GM06990 (cell line): Measurements from ENCODE around the gene CMTM1.

Experiments used
- DNase-seq: peaks from one replicate; pipeline ENCODE4 v3.0.0-alpha.2; 2011; ENCODE audit not compliant: insufficient read length; ENCODE audit errors: extremely low read depth
- H3K27me3 ChIP-seq: replicated peaks from 2 replicates; pipeline ENCODE4 v1.6.0; 2011; ENCODE audit warnings: low read length; ENCODE audit not compliant: control insufficient read depth, insufficient read depth
- H3K36me3 ChIP-seq: 2 replicates; pipeline ENCODE4 v1.5.1; 2011; ENCODE audit warnings: low read length; ENCODE audit not compliant: control insufficient read depth, insufficient read depth
- H3K4me3 ChIP-seq: replicated peaks from 2 replicates; pipeline ENCODE4 v1.5.1; 2011; ENCODE audit warnings: low read depth, mild to moderate bottlenecking, control low read depth, low read length
- TF ChIP-seq, protein P1 (sequence below): IDR thresholded peaks from 2 replicates; pipeline ENCODE4 v1.5.1; 2011; ENCODE audit warnings: low read length, control low read depth, mild to moderate bottlenecking, inconsistent platforms; ENCODE audit not compliant: insufficient read depth, poor library complexity, severe bottlenecking

CMTM1 gene

DNA sequence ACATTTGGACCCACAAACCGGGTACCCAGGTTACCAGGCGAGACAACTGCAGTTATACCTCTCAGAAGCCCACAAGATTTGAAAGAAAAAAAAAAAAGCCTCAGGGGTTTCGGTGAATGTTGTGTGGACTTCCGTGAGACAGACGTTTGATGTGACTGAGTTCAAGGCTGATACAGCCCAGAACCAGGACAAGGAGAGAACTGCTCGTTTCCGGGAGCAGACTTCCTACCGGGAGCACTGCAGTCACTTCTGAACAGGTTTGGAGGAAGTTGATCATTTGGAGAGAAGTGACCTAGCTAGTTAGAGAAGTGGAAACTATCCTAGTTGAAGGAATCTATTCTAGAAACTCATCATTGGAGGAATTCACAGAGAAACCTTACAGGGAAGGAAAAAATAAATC, 13.0 kb upstream of the CMTM1 start:
- Histone ChIP-seq H3K4me3 (peak overlapping the region; percentile 66), H3K36me3 (no peaks in the 10 kb centered on the region), H3K27me3 (no peaks in the 10 kb centered on the region)
- TF ChIP-seq, protein P1, sequence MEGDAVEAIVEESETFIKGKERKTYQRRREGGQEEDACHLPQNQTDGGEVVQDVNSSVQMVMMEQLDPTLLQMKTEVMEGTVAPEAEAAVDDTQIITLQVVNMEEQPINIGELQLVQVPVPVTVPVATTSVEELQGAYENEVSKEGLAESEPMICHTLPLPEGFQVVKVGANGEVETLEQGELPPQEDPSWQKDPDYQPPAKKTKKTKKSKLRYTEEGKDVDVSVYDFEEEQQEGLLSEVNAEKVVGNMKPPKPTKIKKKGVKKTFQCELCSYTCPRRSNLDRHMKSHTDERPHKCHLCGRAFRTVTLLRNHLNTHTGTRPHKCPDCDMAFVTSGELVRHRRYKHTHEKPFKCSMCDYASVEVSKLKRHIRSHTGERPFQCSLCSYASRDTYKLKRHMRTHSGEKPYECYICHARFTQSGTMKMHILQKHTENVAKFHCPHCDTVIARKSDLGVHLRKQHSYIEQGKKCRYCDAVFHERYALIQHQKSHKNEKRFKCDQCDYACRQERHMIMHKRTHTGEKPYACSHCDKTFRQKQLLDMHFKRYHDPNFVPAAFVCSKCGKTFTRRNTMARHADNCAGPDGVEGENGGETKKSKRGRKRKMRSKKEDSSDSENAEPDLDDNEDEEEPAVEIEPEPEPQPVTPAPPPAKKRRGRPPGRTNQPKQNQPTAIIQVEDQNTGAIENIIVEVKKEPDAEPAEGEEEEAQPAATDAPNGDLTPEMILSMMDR: no peak
- no peak for DNase-seq

DNA sequence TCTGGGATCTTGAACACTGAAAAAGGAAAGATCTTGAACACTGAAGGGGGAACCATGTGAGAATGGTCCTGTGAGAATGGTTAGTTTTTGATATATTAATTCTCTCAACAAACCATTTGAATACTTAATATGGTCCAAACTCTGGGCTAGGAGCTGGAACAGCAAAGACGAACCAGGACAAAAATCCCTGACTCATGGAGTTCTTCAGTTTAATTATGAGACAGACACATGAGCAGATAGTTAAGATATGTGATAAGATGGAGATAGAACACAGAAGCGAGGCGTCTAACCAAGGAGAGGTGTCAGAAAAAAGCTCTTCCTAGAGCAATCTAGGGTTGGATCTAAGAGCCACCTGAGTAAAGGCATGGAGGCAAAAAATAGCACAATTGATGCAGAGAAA, 12.2 kb upstream of the CMTM1 start:
- no peak for DNase-seq
- Histone ChIP-seq H3K36me3 (no peaks in the 10 kb centered on the region; the same call in none of the 2 replicates), H3K27me3 (no peaks in the 10 kb centered on the region), H3K4me3 (no peak overlapping the region)
- TF ChIP-seq, protein P1: no peak

DNA sequence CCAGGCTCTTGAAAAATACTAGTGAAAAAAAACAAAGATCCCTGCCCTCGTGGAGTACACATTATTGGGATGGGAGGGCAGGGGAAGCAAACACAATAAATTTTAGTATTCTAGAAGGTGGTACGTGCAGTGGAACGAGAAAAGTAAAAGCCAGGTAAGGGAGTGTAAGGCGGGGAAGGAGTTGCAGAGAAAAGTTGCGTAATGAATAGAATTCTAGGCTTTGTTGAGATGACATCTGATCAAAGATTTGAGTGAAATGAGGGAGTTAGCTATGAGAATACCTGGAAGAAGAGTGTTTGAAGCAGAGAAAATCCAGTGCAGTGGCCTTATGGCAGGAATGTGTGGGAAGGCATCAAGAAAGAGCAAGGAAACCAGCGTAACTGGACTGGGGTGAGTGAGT, 11.7 kb upstream of the CMTM1 start:
- Histone ChIP-seq H3K27me3 (no peaks in the 10 kb centered on the region), H3K36me3 (no peaks in the 10 kb centered on the region; the same call in none of the 2 replicates), H3K4me3 (no peak overlapping the region)
- TF ChIP-seq, protein P1: no peak
- DNase-seq: no peak

DNA sequence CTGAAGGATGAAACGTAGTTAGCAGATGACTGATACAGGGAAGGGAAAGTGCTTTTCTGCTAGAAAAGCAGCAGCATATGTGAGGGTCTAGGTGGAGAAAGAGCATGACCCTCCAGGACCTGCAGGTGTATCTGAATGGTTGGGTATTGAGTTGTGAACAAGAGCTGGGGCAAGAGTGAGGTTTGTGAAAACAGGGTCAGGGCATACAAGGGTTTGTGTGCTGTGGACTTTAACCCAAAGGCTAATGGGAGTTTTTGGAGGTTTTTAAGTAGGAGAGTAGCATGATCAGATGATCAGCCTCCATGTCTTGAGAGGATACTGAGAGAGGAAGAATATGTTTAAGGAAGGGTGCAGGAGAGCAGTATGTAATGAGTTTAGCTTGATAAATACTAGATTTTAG, 6.1 kb upstream of the CMTM1 start:
- Histone ChIP-seq H3K36me3 (no peaks in the 10 kb centered on the region; the same call in none of the 2 replicates), H3K27me3 (no peaks in the 10 kb centered on the region), H3K4me3 (no peak overlapping the region)
- DNase-seq: no peak
- TF ChIP-seq, protein P1: no peak

DNA sequence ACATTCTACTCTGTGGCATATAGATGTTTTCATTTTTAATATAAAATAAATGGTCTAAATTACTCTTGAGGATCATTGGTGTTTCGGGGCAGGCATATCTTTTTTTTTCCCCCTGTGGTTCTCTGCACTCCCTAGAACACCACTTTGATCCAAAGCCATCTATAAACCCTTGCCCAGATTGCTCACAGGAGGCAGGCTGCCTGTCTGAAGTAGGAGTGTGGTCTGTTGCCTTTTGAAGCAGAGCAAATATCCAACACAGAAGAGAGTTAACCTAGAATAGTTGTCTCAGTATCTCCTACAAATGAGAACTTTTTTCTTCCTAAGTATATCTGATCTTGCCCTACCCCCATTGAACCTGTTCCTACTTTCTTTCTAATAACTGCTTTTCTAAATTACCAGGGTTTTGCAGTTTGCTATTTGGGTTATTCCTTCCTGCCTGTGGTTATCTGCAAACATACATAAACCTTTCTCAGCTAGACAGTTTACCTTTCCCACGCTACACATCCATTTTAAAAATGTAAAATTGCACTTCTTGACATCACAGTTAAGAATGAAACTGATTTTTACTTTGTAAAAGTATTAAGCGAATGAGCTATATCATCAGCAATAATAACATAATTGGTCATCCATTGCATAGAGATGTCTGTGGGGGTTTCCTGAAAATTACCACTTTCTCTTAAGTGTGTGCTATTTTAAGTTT, 4.7 kb upstream of the CMTM1 start:
- no peaks in the 10 kb centered on the region; the same call in none of the 2 replicates for H3K36me3 ChIP-seq
- H3K27me3 ChIP-seq: no peaks in the 10 kb centered on the region
- TF ChIP-seq, protein P1: no peak
- DNase-seq: no peak
- no peak overlapping the region for H3K4me3 ChIP-seq

DNA sequence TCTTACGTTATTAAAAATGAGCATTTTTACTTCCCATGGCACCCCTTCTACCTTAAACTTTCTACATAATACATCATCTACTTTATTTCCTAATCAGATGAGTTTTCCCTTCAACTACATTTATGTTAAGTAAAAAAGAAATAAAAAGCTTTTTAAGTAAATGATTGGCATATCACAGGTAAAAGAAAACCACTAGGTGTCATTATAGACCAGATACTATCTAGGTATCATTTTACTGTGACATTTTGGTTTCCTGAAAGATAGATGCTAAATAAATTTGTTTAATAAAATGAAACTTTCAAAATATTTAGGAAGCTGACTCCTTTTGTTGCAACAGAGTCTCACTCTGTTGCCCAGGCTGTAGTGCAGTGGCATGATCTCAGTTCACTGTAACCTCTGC, 3.8 kb upstream of the CMTM1 start:
- Histone ChIP-seq H3K27me3 (no peaks in the 10 kb centered on the region), H3K36me3 (peaks cover 2% of the 10 kb centered on the region), H3K4me3 (no peak overlapping the region)
- TF ChIP-seq, protein P1: peak; percentile 9
- DNase-seq: no peak
